Adrenal gland (tissue), 5 donors: Measurements from ENCODE around the gene LPAR5.

Experiments
- POLR2A ChIP-seq, 2 donors: fragments of 450-650 bp; IDR thresholded peaks; one replicate each; pipeline ENCODE4 v1.6.1; 2017; ENCODE audit warnings: antibody characterized with exemption in 2 of 2, mild to moderate bottlenecking in 2 of 2, moderate library complexity in 1 of 2
- TF ChIP-seq, protein P1 (sequence below), 6 experiments: fragments of 450-650 bp in 4 of 6; fragments of 200-600 bp in 2 of 6; sonication (generic) in 1 of 6; IDR thresholded peaks; 1 replicate in 5 of 6; 2 replicates in 1 of 6; pipeline versions ENCODE4 v1.5.1 to v1.8.0; 2016 to 2021; ENCODE audit warnings: antibody characterized with exemption in 6 of 6, mild to moderate bottlenecking in 2 of 6, moderate library complexity in 1 of 6
- donor health status: DM: no; HTN: no; CAD: no.

DNA sequence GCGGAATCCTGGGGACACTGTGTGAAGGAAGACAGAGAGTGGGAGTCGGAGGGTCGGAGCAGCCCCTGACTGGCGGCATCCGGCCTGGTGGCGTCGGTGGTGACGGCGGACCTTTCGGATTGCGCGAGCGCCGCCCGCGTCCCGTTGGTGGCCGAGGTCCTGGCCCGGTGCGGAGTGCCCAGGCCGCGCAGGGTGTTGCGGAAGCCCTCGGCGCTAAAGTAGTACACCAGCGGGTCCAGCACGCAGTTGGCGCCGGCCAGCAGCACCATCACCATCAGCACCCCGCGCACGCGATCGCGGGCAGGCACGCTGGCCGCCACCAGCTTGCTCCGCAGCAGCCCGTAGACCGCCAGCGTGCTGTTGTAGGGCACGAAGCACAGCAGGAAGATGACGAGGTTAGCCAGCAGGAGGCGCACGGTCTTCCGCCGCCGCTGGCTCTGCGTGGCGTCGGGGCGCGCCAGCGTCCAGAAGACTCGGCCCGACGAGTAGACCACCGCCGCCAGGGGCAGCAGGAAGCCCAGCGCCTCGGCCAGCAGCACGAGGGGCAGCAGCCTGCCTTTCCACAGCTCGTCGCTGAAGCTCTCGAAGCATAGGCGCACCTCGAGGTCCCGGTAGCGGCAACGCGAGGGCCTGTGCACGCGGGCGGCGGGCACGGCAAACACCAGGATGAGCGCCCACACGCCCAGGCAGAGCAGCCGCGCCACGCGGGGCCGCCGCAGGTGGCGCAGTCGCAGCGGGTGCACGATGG is 15.4 kb downstream of the LPAR5 start:
- TF ChIP-seq, protein P1, sequence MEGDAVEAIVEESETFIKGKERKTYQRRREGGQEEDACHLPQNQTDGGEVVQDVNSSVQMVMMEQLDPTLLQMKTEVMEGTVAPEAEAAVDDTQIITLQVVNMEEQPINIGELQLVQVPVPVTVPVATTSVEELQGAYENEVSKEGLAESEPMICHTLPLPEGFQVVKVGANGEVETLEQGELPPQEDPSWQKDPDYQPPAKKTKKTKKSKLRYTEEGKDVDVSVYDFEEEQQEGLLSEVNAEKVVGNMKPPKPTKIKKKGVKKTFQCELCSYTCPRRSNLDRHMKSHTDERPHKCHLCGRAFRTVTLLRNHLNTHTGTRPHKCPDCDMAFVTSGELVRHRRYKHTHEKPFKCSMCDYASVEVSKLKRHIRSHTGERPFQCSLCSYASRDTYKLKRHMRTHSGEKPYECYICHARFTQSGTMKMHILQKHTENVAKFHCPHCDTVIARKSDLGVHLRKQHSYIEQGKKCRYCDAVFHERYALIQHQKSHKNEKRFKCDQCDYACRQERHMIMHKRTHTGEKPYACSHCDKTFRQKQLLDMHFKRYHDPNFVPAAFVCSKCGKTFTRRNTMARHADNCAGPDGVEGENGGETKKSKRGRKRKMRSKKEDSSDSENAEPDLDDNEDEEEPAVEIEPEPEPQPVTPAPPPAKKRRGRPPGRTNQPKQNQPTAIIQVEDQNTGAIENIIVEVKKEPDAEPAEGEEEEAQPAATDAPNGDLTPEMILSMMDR (IDR thresholded peaks at IDR 0.05), result peak; percentile 17 to 65 (median 50)
- no peak for TF ChIP-seq POLR2A (IDR thresholded peaks at IDR 0.05)
